NCI-H1694 treated with DMSO at 0.1 percent for 48 hours (cell line): ENCODE results near the gene KLHL13.
"Not testable (repeated sequence)": the region's sequence is repeated elsewhere in the genome, so short reads cannot be mapped to it uniquely, and the experiment has no call there.

Experiments
- DNase-seq: peaks from one replicate; lab custom pipeline; 2025; lab: John Stamatoyannopoulos, UW

Gene KLHL13

DNA sequence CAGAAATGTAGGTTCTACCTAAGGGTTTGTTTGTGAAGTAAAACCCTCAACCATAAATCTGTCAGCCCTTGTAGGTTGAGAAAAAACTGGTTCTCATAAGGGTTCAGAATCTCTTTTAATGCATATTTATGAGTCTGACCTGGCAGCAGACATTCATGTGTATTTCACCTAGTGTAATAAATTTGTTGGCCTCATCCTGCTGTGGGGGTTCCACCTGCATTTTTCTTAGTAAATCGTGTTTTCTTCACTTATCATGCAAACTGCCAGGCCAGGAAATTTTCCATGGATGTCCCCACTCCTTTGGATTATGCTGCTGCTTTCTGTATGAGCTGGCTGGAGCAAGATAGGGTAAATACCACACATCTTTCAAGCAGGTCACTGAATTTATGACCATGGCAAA is 42.4 kb downstream of the KLHL13 start:
- DNase-seq: no peak

DNA sequence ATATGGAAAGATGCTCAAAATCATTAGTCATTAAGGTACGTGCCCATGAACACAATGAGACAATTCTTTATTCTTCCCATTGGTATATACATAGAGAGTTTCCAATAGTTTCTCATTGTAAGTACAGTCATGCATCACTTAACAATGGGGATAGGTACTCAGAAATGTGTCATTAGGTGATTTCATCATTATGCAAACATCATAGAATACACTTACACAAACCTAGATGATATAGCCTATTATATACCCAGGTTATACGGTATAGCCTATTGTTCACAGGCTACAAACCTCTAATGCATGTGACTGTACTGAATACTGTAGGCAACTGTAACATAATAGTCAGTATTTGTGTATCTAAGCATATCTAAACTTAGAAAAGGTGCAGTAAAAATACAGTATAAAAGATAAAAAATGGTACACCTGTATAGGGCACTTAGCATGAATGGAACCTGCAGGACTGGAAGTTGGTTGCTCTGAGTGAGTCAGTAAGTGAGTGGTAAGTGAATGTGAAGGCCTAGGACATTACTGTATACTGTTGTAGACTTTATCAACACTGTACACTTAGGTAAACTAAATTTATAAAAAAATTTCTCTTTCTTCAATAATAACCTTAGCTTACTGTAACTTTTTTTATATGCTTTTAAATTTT is 49.6 kb downstream of the KLHL13 start:
- DNase-seq: no peak

DNA sequence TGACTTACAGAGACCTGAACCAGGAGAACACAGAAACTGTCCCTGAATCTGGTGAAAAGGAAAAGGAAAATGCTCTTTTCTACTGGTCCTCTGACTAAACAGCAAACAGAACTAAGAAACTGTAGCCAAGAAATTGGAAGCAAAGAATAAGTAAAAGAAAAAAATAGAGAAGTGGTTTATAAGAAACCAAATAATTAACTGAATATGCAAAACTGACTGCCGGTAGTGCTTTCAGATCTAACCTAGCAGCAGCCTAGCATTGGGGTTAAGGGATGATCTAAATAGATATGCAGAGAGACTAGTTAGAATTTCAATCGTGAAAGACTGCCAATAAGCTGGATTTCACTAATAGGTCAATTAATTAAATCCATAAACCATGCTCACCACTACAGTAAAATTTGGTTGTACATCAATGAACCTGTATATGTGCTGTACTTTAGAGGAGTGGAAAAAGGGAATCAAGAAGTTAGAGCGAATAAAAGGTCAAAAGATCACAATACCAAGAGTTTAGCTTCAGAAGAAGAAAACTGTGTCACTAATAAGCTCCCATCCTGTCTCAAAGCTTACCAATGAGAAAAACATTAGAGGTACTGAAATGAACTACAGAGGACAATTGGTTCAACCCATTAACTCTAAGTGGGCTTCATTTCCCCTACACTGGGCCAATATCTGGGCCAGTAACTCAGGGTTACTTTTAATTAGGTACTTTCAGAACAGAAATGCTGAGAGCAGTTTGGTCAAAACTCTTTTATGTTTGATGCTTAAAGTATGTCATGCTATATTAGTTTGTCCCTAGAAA is 53.6 kb downstream of the KLHL13 start:
- DNase-seq: no peak

DNA sequence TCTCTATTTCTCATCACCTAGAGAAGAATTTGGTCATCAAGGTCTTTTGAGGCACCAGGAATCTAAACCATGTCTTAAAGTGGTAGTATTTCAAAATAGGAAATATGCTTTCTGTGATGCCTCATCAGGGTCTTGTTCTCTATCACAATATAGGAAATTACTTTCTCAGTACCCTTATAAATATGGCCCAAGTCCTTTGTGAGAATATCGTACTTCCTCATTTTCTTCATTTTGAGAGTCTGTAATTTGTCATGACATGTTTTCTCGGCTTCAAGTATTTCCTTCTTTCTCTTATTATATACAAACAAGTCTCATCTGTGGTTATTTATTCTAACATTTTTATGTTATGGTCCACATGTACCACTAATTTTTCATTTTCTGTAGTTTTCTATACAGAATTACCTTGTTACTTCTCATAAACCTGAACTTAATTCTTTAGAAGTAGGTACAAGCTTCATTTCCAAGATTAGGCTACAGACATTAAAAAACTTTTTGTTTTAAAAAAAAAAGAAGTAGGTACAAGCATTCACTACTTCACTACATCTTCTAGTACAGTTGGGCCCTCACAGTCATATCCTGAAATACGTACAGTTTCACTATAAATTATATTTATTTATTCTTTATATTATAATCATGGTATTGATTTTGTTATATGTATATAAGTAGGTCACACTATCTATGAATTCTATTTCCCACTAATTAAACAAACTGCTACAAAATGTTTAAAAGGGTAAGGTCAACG is 54.4 kb downstream of the KLHL13 start:
- no peak for DNase-seq

DNA sequence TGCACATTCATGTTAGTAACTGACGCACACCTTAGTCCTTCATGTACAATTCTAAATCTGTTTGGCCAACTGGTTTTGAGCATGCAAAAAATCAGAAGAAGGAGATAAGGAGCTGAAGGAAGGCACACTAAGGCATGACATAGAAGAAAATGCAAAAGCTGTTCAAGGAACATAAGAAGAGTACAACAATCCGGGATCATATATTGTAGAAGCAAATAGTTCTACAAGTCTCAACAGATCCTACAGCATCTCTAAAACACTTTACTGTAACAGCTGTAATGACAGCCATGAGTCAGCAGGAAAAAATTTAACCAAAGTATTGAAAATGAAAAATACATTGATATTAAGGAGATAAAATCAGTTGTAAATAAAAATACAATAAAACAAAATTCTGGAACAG is 57.7 kb downstream of the KLHL13 start:
- DNase-seq: no peak

DNA sequence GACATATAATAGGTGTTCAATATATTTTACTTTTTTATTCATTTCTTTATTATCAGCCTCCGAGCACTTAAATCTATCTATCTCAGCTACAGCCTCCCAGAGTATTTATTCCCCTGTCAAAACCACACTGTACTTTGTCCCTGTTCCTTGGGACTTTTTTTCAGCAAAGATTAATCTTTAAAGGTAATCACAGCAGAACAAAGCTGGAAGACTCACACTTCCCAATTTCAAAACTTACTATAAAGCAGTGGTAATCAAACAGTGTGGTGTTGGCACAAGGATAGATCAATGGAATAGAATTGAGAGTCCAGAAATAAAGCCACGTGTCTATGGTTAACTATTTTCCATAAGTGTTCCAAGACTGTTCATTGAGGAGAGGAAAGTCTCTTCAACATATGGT is 59.7 kb downstream of the KLHL13 start:
- no peak for DNase-seq

DNA sequence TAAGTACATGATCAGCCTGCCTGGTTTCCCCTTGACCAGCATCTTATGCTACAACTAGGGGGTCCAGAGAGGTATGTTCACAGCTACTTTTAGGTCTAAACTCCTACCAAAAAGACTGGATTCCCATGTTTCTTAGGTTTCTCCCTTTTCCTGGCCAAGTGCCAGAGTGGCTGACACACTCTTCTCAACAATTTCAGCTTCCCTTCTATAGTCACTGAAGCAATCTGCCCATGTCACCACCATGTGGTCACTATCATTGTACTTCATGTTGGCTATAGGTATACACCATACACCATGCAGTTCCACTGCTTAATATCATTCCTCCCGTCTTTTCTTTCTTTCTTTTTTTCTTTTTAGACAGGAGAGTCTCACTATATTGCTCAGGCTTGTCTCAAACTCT is 66.9 kb downstream of the KLHL13 start:
- no peak for DNase-seq

DNA sequence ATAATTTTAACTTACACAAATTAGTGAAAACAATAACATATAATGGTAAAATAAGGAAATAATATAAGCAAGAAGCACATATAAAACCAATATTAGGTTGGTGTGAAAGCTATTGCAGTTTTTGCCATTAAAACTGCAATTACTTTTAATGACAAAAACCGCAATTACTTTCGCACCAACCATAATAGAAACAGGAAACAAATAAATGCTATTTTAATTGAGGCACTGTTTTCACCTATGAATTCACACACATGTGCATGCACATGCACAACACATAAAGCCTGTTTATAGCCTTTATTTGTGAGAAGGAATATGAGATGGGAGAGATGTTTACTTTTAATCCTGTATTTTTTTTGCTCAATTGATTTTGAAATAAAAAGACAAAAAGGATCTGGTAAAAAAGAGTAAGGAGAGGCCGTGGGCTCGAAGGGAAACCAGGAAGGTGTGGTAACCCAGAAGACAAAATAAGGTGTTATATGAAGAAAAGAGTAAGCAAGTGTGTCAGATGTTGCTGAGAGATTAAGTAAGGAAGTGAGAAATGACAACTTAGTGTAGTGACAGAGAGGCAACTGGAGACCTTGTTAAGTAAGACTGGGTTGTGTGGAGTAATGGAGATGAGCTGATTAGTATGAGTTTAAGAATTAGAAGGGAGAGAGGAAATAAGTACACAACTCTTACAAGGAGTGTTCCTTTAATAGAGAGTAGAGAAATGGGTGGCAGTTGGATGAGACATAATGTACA is 69.0 kb downstream of the KLHL13 start:
- DNase-seq: no peak

DNA sequence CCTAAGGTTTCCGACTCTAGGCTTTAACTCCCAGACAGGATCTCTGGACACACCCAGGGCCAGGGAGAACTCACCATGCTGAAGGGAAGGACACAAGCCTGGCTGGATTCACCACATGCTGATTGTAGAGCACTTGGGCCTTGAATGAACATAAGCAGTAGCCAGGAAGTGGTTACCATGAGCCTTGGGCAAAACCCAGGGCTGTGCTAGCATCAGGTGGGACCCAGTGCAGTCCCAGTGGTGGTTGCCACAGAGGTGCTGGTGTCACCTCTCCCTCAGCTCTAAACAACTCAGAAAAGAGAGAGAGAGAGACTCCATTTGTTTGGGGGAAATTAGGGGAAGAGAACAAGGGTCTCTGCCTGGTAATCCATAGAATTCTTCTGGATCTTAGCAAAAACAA is 77.0 kb downstream of the KLHL13 start:
- no peak for DNase-seq

DNA sequence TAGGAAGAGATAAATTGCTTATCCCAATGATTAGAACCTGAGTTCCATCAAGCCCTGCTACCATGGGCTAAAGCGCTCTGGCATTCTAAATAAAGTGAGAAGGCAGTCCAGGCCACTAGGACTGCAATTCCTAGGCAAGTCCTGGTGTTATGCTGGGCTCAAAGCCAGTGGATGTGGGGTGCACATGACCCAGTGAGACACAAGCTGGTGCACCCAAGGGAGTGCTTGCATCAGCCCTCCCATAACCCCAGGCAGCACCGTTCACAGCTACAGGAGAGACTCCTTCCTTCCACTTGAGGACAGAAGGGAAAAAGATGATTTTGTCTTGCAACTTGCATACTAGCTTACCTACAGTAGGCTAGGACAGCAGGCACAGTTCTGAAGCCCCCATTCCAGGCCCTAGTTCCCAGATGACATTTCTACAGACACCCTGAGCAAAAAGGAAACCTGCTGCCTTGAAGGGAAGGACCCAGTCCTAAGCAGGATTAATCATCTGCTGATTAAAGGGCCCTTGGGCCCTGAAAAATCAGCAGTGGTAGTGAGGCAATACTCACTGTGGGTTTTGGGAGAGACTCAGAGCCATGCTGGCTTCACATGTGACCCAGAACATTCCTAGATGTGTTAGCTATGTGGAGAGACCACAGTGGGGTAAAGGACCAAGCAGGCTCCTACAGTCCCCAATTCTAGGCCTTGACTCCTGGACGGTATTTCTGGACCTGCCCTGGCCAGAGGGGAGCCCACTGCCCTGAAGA is 77.8 kb downstream of the KLHL13 start:
- no peak for DNase-seq

DNA sequence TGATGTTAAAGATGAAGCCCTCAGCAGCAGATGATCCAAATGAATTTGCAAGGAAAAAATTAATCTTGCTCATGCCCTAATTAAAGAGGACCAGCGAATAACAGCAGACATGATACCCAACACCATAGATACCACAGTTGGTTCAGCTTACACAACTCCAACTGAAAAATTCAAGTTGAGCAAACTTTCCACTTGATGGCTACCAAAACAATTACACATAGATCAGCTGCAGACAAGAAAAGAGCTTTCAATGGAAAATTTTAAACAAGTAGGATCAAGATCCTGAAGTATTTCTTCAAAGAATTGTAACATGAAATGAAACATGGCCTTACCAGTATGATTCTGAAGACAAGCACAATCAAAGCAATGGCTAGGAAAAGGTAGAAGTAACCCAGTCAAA is 90.0 kb downstream of the KLHL13 start:
- DNase-seq: no peak

DNA sequence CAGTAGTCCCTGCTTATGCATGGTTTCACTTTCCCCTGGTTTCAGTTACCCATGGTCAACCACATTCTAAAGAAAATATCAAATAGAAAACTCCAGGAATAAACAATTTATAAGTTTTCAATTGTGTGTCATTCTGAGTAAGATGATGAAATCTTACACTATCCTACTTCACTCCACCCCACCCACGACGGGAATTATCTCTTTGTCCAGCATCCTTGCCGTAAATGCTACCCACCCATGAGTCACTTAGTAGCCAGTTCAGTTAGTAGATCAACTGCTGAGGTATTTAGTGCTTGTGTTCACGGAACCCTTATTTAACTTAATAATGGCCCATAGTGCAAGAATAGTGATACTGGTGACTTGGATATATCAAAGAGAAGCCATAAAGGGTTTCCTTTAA is 91.4 kb downstream of the KLHL13 start:
- DNase-seq: no peak

DNA sequence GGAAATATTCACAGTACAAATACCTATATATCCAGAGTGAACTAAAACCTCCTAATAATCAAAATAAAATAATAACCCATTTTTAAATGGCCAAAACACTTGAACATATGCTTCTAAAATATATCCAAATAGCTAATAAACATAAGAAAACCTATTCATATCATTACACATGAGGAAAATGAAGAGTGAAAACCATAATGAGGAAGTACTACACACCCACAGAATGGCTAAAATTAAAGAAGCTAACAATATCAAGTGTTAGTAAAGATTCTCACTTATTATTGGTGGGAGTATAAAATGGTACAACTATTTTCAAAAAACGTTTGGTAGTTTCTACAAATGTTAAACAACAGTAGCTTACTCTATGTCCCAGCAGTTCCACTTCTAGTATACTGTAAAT is 92.1 kb downstream of the KLHL13 start:
- DNase-seq: no peak

DNA sequence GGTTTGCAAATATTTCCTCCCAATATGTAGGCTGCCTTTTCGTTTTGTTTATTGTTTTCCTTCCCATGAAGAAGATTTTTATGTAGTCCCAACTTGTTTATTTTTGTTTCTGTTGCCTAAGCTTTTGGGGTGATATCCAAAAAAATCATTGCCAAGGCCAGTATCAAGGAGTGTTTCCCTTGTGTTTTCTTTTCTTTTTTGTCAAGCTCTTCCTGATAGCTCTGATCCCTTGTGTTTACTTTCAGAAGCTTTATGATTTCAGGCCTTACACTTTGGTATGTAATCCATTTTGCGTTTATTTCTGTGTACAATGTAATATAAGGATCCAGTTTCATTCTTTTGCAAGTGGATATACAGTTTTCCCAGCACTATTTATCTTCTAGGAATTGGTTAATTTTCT is 93.9 kb downstream of the KLHL13 start:
- DNase-seq: no peak

DNA sequence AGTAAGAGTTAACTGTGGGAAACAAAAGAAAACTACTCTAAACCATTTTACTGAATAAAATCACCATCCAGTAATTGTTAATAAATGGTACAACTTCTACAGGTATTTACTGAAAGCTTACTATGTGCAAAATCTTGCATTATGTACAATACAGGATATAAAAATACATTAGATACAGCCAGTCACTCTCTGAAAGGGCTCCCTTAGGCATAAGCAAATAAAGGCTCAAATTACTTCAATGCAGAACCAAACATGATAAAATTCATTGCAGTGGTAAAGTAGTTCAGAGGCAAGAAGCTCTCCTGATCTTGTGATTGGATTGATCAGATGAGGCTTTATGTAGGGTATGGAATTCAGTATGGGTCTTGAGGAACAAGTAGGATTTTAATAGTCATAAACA is 100.2 kb downstream of the KLHL13 start:
- DNase-seq: no peak

DNA sequence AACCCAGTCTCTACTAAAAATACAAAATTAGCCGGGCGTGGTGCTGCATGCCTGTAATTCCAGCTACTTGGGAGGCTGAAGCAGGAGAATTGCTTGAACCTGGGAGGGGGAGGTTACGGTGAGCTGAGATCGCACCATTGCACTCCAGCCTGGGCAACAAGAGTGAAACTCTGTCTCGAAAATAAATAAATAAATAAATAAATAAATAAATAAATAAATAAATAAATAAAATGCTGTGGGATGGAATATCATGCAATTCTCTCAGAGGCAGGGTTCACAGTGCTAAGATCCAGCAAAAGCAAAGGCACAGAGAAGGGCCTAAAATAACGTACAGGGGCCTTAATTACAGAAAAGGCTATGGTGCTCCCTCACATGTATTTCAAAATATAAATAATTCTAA is 114.2 kb downstream of the KLHL13 start:
- DNase-seq: not testable (repeated sequence)

DNA sequence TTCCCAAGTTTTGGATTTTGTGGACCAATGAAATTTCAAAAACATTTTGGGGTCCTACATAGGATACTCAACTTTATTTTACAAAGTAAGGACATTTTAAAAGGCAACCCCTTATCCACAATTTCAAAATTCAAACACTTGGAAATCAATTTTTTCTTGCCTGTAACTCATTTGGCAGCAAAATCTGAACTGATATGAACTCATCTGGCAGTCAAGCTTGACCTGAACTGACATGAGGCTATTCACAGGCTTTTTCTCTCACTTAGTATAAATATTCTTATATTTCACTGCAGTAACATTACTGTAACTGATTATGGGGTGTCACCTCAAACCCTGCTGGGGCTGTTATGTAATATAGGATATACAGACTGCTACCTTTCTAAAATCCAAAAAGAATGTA is 116.1 kb downstream of the KLHL13 start:
- DNase-seq: no peak

DNA sequence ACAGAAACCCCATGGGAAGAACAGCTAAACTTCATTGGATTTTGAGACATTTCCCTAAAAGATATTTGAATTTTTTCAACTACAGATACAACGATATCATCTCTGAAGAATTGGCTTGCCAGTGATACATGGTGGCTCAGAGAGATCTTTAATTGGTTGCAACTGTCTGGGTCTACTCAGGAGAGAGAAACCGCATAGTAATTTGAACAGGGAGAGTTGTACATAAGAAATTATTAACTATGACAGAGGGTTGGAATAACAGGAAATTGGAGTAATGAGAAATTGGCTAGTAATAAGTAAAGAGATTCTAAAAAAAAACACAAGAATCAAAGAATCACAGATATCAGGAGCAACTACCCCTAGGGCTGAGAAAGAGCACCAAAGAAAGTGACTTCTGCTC is 118.4 kb downstream of the KLHL13 start:
- DNase-seq: no peak

DNA sequence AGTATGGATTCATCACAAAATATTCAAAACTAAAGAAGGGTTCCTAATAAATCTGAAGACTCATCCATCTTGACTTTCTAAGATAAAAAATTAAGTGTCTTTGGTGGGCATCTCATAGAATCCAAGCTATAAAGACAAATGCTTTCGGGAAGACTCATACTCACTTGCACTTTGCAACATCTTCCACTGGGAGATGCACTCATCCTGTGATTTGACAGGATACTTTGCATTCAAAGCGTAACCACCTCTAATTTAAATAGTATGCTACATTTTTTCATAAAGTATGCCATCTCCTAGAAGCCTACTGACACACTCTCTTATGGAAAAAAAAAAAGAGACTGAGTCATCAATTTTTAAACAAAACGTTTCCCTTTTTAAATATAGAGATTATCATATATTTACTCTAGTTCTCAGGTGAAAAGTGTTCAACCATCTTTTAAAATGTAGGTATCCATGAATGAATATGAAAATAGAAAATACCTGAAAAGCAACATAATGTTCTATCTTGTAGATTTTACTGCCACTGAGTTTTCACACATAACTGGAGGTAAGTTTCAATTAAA is 119.6 kb downstream of the KLHL13 start:
- DNase-seq: no peak

DNA sequence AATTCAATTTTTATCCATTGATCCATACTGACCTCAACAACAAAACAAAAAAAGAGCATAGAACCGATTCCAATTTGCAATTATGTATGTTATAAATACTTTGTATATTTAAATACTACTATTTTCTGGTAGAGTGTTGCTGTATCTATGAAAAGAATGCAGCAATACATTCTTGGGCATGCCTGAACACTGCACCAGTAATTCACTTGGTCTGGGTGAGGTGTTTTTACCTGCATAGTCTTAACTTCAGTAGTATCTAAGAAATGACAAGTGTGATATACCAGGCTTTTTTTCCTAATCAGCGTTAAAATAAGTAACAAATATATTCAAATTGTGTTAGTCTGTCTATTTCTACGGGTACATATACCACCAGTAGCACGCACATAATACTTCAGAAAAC is 120.2 kb downstream of the KLHL13 start:
- DNase-seq: no peak

DNA sequence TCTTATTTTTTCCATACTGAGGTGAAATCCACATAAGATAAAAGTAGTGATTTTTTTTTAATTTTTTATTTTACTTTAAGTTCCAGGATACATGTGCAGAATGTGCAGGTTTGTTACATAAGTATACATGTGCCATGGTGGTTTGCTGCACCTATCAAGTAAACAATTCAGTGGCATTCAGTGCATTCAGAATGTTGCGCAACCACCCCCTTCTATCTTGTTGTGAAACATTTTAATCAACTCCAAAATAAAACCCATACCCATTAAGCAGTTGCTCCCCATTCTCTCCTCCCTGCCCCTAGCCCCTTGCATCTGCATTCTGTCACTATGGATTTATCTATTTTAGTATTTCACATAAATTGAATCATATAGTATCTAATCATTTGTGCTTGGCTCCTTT is 121.2 kb downstream of the KLHL13 start:
- DNase-seq: no peak
